SU-DHL-6 (cell line): ENCODE measurements around the gene NCEH1.
A peak's percentile ranks its signal among the peaks of the same experiment; 100 is the strongest.

ENCODE experiments used
- H2AFZ ChIP-seq: fragments of 200-600 bp; sonication (generic); 2 replicates; pipeline ENCODE4 v1.6.1; 2014; ENCODE audit warnings: low read depth, mild to moderate bottlenecking, moderate library complexity, mixed read lengths, antibody characterized with exemption, low read length; ENCODE audit not compliant: severe bottlenecking
- H3F3A ChIP-seq: fragments of 200-600 bp; shearing (Covaris generic); 2 replicates; pipeline ENCODE4 v1.6.0; 2016; ENCODE audit warnings: antibody characterized with exemption, mild to moderate bottlenecking; ENCODE audit not compliant: insufficient read depth
- H3K27ac ChIP-seq: fragments of 200-600 bp; sonication (generic); 2 replicates; pipeline ENCODE4 v1.5.1; 2016; ENCODE audit warnings: low read depth, mild to moderate bottlenecking, low read length, moderate library complexity, mixed read lengths
- H3K27me3 ChIP-seq: fragments of 200-600 bp; sonication (generic), shearing (Covaris generic); 2 replicates; pipeline ENCODE4 v1.6.0; 2014; ENCODE audit warnings: mild to moderate bottlenecking, low read length
- H3K36me3 ChIP-seq: fragments of 200-600 bp; sonication (generic); 2 replicates; pipeline ENCODE4 v1.6.1; 2014; ENCODE audit warnings: mild to moderate bottlenecking, low read length, mixed read lengths
- H3K4me2 ChIP-seq: fragments of 300-600, 200-600 bp; shearing (Covaris generic), sonication (generic); 2 replicates; pipeline ENCODE4 v1.6.0; 2014; ENCODE audit warnings: low read length, low read depth, mild to moderate bottlenecking; ENCODE audit not compliant: poor library complexity, severe bottlenecking
- H3K4me3 ChIP-seq: fragments of 200-600 bp; sonication (generic); 2 replicates; pipeline ENCODE4 v1.5.1; 2014; ENCODE audit warnings: antibody characterized with exemption, low read length, mild to moderate bottlenecking, mixed read lengths; ENCODE audit not compliant: insufficient read depth, poor library complexity, severe bottlenecking
- H3K79me2 ChIP-seq: fragments of 200-600 bp; sonication (generic); 2 replicates; pipeline ENCODE4 v1.6.1; 2014; ENCODE audit warnings: mild to moderate bottlenecking, low read length, moderate library complexity; ENCODE audit not compliant: insufficient read depth
- H3K9ac ChIP-seq: fragments of 200-600 bp; sonication (generic); 2 replicates; pipeline ENCODE4 v1.7.0; 2014; ENCODE audit warnings: mild to moderate bottlenecking, low read length
- H3K9me2 ChIP-seq: fragments of 200-600 bp; sonication (generic); replicated peaks from 2 replicates; pipeline ENCODE4 v1.6.1; 2014; ENCODE audit warnings: low read length; ENCODE audit not compliant: insufficient read depth
- H3K9me3 ChIP-seq: fragments of 200-600 bp; sonication (generic); 2 replicates; pipeline ENCODE4 v1.6.1; 2014; ENCODE audit warnings: low read length, mixed read lengths; ENCODE audit not compliant: insufficient read depth
- H4K20me1 ChIP-seq: fragments of 200-600 bp; sonication (generic); 2 replicates; pipeline ENCODE4 v1.6.1; 2014; ENCODE audit warnings: low read depth, mild to moderate bottlenecking, antibody characterized with exemption, low read length, moderate library complexity, mixed read lengths
- EZH2phosphoT487 ChIP-seq: fragments of 200-600 bp; sonication (generic), shearing (Covaris generic); conservative IDR thresholded peaks from 2 replicates; pipeline ENCODE4 v1.6.1; 2018; ENCODE audit warnings: mild to moderate bottlenecking, antibody characterized with exemption, low read length, moderate library complexity, mixed read lengths
- TF ChIP-seq, protein P1 (sequence below): fragments of 200-600 bp; sonication (generic); IDR thresholded peaks from one replicate; pipeline ENCODE4 v1.5.1; 2017; ENCODE audit warnings: antibody characterized with exemption, mild to moderate bottlenecking, low read length, moderate library complexity; ENCODE audit not compliant: insufficient read depth, poor library complexity, severe bottlenecking

NCEH1 gene

DNA sequence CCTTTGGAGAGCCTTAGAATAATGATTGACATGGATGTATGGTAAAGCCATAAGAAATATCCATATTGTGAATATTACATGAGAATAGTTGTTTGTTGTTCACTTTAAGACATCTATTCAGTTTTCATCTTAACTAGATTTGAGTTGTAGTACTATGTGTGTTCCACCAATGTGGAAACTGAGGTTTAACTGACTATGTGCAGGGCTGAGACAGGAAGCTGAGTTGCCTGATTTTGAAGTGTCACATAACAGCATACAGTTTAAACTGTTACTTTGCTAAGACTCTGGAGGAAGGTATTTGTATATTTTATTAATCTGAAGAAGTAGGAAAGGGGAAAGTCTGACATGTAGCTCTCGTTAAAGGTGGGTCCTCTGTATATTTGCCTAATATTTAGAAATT is 41.8 kb upstream of the NCEH1 start:
- Histone ChIP-seq H3K36me3 (peaks cover 42% of the 10 kb centered on the region), H3K4me3 (peak overlapping the region; percentile 24)

DNA sequence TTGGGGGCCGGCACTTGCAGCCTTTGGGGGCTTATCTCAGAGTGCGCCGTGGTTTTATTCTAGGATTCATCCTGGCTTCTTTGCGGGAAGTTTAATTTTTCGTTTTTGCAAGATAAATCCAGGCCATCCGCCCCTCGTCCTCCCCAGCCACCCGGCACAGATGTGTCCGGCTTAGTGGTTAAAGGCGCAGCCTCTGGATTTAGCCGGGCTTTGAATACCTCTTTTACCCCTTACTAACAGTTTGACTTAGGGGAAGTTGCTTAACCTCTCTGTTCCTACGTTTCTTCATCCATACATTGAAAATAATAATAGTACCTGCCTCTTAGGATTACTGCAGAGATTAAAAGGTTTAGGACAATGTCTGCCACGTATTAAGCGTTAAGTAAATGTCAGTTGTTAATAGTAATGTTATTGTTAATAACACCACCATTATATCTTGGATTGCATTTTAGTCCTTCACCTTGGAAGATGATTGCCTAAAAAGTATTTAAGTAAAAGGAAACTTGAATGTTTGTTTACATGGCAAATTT is 40.4 kb upstream of the NCEH1 start:
- peak overlapping the region; percentile 100 for H3K4me3 ChIP-seq
- H3K27me3 ChIP-seq = no peaks in the 10 kb centered on the region
- peak overlapping the region; percentile 93 for H2AFZ ChIP-seq
- peaks cover 56% of the 10 kb centered on the region for H3K79me2 ChIP-seq
- TF ChIP-seq, protein P1, sequence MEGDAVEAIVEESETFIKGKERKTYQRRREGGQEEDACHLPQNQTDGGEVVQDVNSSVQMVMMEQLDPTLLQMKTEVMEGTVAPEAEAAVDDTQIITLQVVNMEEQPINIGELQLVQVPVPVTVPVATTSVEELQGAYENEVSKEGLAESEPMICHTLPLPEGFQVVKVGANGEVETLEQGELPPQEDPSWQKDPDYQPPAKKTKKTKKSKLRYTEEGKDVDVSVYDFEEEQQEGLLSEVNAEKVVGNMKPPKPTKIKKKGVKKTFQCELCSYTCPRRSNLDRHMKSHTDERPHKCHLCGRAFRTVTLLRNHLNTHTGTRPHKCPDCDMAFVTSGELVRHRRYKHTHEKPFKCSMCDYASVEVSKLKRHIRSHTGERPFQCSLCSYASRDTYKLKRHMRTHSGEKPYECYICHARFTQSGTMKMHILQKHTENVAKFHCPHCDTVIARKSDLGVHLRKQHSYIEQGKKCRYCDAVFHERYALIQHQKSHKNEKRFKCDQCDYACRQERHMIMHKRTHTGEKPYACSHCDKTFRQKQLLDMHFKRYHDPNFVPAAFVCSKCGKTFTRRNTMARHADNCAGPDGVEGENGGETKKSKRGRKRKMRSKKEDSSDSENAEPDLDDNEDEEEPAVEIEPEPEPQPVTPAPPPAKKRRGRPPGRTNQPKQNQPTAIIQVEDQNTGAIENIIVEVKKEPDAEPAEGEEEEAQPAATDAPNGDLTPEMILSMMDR = no peak
- no peak for TF ChIP-seq EZH2phosphoT487
- peak overlapping the region; percentile 100 for H3K9ac ChIP-seq
- H3K4me2 ChIP-seq = peak overlapping the region; percentile 99
- H3K27ac ChIP-seq = peak overlapping the region; percentile 82
- no peaks in the 10 kb centered on the region for H3K9me2 ChIP-seq
- H3K9me3 ChIP-seq = no peaks in the 10 kb centered on the region
- peaks cover 32% of the 10 kb centered on the region for H3K36me3 ChIP-seq
- H4K20me1 ChIP-seq = peaks cover 4% of the 10 kb centered on the region; the same call in 1 of the 2 replicates
- H3F3A ChIP-seq = peaks cover 18% of the 10 kb centered on the region

More for the DNA sequence above, 41.8 kb upstream of the NCEH1 start:
- peaks cover 58% of the 10 kb centered on the region for H3K79me2 ChIP-seq
- no peak overlapping the region for H3K9ac ChIP-seq
- no peaks in the 10 kb centered on the region for H3K27me3 ChIP-seq
- H4K20me1 ChIP-seq = peaks cover 4% of the 10 kb centered on the region; the same call in 1 of the 2 replicates
- H3K9me2 ChIP-seq = no peaks in the 10 kb centered on the region
- peaks cover 21% of the 10 kb centered on the region for H3F3A ChIP-seq
- TF ChIP-seq EZH2phosphoT487 = no peak
- TF ChIP-seq, protein P1 = no peak
- peak overlapping the region; percentile 99 for H3K4me2 ChIP-seq
- H2AFZ ChIP-seq = no peak overlapping the region
- no peaks in the 10 kb centered on the region for H3K9me3 ChIP-seq
- H3K27ac ChIP-seq = no peak overlapping the region

- Histone ChIP-seq H3K9me3 (no peaks in the 10 kb centered on the region), H3K27me3 (no peaks in the 10 kb centered on the region), H3K36me3 (peaks cover 25% of the 10 kb centered on the region), H3K9ac (peak within 1 kb of the TSS; percentile 100), H3K27ac (peak within 1 kb of the TSS; percentile 82), H3K4me2 (peak within 1 kb of the TSS; percentile 99), H3K9me2 (no peaks in the 10 kb centered on the region), H3K4me3 (peak within 1 kb of the TSS; percentile 100), H3K79me2 (peaks cover 49% of the 10 kb centered on the region), H4K20me1 (peaks cover 4% of the 10 kb centered on the region; the same call in 1 of the 2 replicates), H2AFZ (peak within 1 kb of the TSS; percentile 99), H3F3A (peaks cover 15% of the 10 kb centered on the region)
- no peak for TF ChIP-seq EZH2phosphoT487
- TF ChIP-seq, protein P1 = peak; percentile 50
Observed at GRCh38 chr3:172750368-172751174, 39.7 kb upstream of the NCEH1 start, which contains the start of gene ECT2. ECT2 (plus strand) TSS chr3:172750726; CDS start chr3:172754531, 3,805 bp downstream.
